OCI-LY7 (cell line): ENCODE data around the gene PAEP. TPM values are rescaled to one million over a fixed set of nuclear protein-coding genes. Genes with fewer than 3 reads are reported as not detected.
"Not testable (repeated sequence)": the region's sequence is repeated elsewhere in the genome, so short reads cannot be mapped to it uniquely, and the experiment has no call there.

Source experiments
- BruUV-seq: library from RNA; stranded (reverse); fragments of 400-500 nt; replicated peaks from 2 replicates; lab custom pipeline; 2021; lab: Mats Ljungman, UMichigan
- CTCF ChIA-PET: fragments of 300-600 bp; sonication (Branson Sonifier 250); formaldehyde crosslinking; loops from one replicate; lab custom pipeline; 2022; ENCODE audit warnings: antibody characterized with exemption; ENCODE audit not compliant: unreplicated experiment; lab: Charles Lee
- POLR2A ChIA-PET: fragments of 300-600 bp; sonication (Branson Sonifier 250); formaldehyde crosslinking; loops from one replicate; lab custom pipeline; 2022; ENCODE audit warnings: antibody characterized with exemption; lab: Charles Lee
- DNase-seq: peaks from one replicate; pipeline ENCODE4 v3.0.0-alpha.2; 2015; ENCODE audit warnings: low spot score
- H2AFZ ChIP-seq: fragments of 200-600 bp; sonication (generic), shearing (Covaris generic); 2 replicates; pipeline ENCODE4 v1.6.1; 2014; ENCODE audit warnings: mild to moderate bottlenecking, antibody characterized with exemption, low read length, moderate library complexity
- H3K27ac ChIP-seq: fragments of 200-600 bp; sonication (generic); 2 replicates; pipeline ENCODE4 v1.5.1; 2014; ENCODE audit warnings: mixed run types, low read depth, mild to moderate bottlenecking, moderate library complexity, low read length, inconsistent platforms; ENCODE audit not compliant: poor library complexity, severe bottlenecking
- H3K36me3 ChIP-seq: fragments of 200-600 bp; sonication (generic); 2 replicates; pipeline ENCODE4 v1.6.1; 2014; ENCODE audit warnings: mild to moderate bottlenecking, antibody characterized with exemption, low read length, moderate library complexity, mixed read lengths; ENCODE audit not compliant: insufficient read depth
- H3K4me1 ChIP-seq: fragments of 200-600 bp; sonication (generic); 2 replicates; pipeline ENCODE4 v1.5.1; 2014; ENCODE audit warnings: mild to moderate bottlenecking, low read length; ENCODE audit not compliant: insufficient read depth, poor library complexity, severe bottlenecking
- H3K4me2 ChIP-seq: fragments of 200-600 bp; sonication (generic); 2 replicates; pipeline ENCODE4 v1.6.1; 2014; ENCODE audit warnings: mild to moderate bottlenecking, low read length
- H3K4me3 ChIP-seq: fragments of 200-600 bp; sonication (generic); 2 replicates; pipeline ENCODE4 v1.5.1; 2014; ENCODE audit warnings: mild to moderate bottlenecking, low read depth, low read length; ENCODE audit not compliant: poor library complexity, severe bottlenecking
- H3K79me2 ChIP-seq: fragments of 200-600 bp; sonication (generic); 2 replicates; pipeline ENCODE4 v1.6.1; 2016; ENCODE audit warnings: low read depth, mild to moderate bottlenecking, low read length, moderate library complexity, mixed read lengths; ENCODE audit not compliant: insufficient read depth
- H3K9me2 ChIP-seq: fragments of 200-600 bp; sonication (generic); 2 replicates; pipeline ENCODE4 v1.6.1; 2016; ENCODE audit warnings: mild to moderate bottlenecking, low read length, mixed read lengths; ENCODE audit not compliant: insufficient read depth
- H3K9me3 ChIP-seq: fragments of 200-600 bp; sonication (generic); 2 replicates; pipeline ENCODE4 v1.6.1; 2014; ENCODE audit warnings: mild to moderate bottlenecking, mixed run types, low read length, mixed read lengths
- H4K20me1 ChIP-seq: fragments of 200-600 bp; sonication (generic); 2 replicates; pipeline ENCODE4 v1.6.1; 2014; ENCODE audit warnings: mild to moderate bottlenecking, antibody characterized with exemption, low read length, moderate library complexity, mixed read lengths; ENCODE audit not compliant: insufficient read depth
- EZH2phosphoT487 ChIP-seq: fragments of 200-600 bp; sonication (generic); IDR thresholded peaks from 2 replicates; pipeline ENCODE4 v1.6.1; 2018; ENCODE audit warnings: low read depth, borderline replicate concordance, mild to moderate bottlenecking, mixed run types, antibody characterized with exemption, low read length, moderate library complexity, mixed read lengths
- intact Hi-C: fragments of 100-400 bp; cut with micrococcal nuclease; formaldehyde crosslinking; loops from one replicate; pipeline ENCODE4 v1.10.0; 2022; ENCODE audit not compliant: unreplicated experiment
- total RNA-seq, 2 experiments: library from RNA; depleted of rRNA in 1 of 2; stranded (reverse); fragments of >200 nt in 1 of 2; shearing (Covaris generic) in 1 of 2; gene quantifications; 2 replicates each; pipeline ENCODE4 v1.2.3, GENCODE V29; 2014 to 2022
- TF ChIP-seq, protein P1 (sequence below): fragments of 200-600 bp; sonication (generic); conservative IDR thresholded peaks from 2 replicates; pipeline ENCODE4 v1.5.1; 2014; ENCODE audit warnings: mild to moderate bottlenecking, antibody characterized with exemption, low read length, moderate library complexity, mixed read lengths

Gene PAEP
- total RNA-seq, 2 experiments from 2014 or later: not detected

DNA sequence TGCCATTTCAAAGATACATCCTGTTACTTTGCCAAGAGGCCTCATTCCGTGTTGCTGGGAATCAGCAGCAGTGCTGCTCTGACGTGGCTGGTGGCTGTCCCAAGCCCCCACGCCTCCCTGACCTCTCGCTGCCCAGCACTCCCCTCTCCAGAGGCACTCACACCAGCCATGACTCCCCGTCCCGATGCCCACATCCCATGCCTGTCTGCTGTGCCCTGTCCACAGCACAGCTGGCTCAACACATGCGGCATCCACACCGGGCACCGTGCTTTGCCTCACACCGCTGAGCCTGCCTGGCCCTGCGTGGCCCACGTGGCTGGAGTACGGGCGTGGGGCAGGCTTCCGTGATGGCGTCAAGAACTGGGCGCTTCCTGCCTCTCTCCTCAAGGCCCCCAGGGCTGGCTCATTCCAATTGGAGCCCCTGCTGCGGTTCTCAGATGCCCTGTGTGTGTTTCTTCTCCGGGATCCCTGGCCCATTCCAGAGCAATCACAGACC, 48.2 kb upstream of the PAEP start:
- no peaks in the 10 kb centered on the region for H3K9me2 ChIP-seq
- H3K4me3 ChIP-seq: no peak overlapping the region
- BruUV-seq: no TSS peak
- no peaks in the 10 kb centered on the region for H3K4me1 ChIP-seq
- no peaks in the 10 kb centered on the region for H4K20me1 ChIP-seq
- H2AFZ ChIP-seq: no peak overlapping the region
- TF ChIP-seq EZH2phosphoT487: no peak
- TF ChIP-seq, protein P1, sequence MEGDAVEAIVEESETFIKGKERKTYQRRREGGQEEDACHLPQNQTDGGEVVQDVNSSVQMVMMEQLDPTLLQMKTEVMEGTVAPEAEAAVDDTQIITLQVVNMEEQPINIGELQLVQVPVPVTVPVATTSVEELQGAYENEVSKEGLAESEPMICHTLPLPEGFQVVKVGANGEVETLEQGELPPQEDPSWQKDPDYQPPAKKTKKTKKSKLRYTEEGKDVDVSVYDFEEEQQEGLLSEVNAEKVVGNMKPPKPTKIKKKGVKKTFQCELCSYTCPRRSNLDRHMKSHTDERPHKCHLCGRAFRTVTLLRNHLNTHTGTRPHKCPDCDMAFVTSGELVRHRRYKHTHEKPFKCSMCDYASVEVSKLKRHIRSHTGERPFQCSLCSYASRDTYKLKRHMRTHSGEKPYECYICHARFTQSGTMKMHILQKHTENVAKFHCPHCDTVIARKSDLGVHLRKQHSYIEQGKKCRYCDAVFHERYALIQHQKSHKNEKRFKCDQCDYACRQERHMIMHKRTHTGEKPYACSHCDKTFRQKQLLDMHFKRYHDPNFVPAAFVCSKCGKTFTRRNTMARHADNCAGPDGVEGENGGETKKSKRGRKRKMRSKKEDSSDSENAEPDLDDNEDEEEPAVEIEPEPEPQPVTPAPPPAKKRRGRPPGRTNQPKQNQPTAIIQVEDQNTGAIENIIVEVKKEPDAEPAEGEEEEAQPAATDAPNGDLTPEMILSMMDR: no peak
- H3K36me3 ChIP-seq: no peaks in the 10 kb centered on the region
- DNase-seq: no peak
- H3K4me2 ChIP-seq: no peak overlapping the region
- intact Hi-C loops: no loop called here
- no peaks in the 10 kb centered on the region for H3K9me3 ChIP-seq
- H3K27ac ChIP-seq: no peak overlapping the region
- ChIA-PET CTCF (no interaction called here), POLR2A (no interaction called here)
- H3K79me2 ChIP-seq: no peaks in the 10 kb centered on the region

DNA sequence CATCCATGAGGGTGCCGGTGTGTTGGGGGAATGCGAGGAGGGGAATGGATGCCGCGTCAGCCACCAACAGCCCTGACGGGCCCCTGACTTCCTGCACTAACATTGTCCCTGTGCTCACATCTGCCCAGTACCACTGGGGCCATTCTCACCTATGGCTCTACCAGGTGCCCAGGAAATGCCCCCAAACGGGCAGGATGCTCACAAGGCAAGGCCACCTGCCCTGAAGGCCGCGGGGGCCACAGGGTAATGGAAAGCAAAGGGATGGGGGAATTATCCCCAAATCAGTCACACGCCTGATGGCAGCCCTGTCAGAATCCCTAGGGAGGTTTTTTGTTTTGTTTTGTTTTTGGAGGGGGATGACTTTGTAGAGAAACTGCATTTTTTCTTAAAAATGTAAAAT, 47.6 kb upstream of the PAEP start:
- H3K9me3 ChIP-seq, H3K79me2 ChIP-seq, H4K20me1 ChIP-seq, H3K4me3 ChIP-seq, intact Hi-C loops, DNase-seq, BruUV-seq, H2AFZ ChIP-seq, H3K4me1 ChIP-seq, H3K4me2 ChIP-seq, H3K36me3 ChIP-seq, H3K27ac ChIP-seq, CTCF ChIA-PET, H3K9me2 ChIP-seq: not testable (repeated sequence)
- POLR2A ChIA-PET: interaction anchor here (0.6 kb wide), 1 partner anchor 1339 kb away, joined by 3 read pairs; no protein-coding TSS in a partner anchor

DNA sequence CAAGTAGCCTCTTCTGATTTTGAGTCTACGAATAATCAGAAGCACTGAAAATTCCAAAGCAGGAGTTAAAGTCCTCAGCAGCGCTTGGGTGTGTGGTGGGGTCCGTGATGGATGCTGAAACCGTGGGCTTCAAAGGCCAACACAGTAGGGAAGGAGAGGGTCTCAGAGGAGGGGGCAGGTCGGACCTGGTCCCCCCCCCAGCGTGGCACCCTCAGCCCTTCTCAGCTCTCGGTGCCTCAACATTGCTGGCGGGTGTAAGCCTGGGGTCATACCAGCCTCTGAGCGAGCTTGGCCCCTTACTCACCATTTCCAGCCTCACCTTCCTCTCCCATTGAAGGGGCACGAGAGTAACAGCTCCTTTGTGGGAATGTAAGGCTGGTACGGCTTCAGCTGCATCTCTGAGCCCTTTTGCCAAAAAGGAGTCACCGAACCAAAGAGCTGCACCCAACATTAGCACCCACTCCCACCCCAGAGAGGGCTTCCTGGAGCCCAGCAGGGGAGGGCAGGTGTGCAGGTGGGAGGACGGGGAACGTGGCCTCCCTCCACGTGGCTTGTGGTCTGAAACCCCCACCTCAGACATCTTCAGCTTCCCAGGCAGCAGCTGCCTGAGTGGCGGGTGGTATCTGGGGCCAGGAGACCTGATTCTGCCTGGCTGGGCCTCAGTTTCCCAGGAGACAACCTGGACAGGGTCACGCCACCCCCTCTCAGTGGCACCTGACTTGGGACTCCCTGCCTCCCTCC, 47.0 kb upstream of the PAEP start:
- no peak for TF ChIP-seq EZH2phosphoT487
- TF ChIP-seq, protein P1: no peak
- H2AFZ ChIP-seq: no peak overlapping the region
- H3K4me2 ChIP-seq: no peak overlapping the region
- no peaks in the 10 kb centered on the region for H3K9me3 ChIP-seq
- no TSS peak for BruUV-seq
- H3K36me3 ChIP-seq: no peaks in the 10 kb centered on the region
- no peak for DNase-seq
- H3K9me2 ChIP-seq: no peaks in the 10 kb centered on the region
- intact Hi-C loops: no loop called here
- POLR2A ChIA-PET: interaction anchor here (0.6 kb wide), 1 partner anchor 1340 kb away, joined by 3 read pairs; no protein-coding TSS in a partner anchor
- no peak overlapping the region for H3K4me3 ChIP-seq
- H4K20me1 ChIP-seq: no peaks in the 10 kb centered on the region
- CTCF ChIA-PET: no interaction called here
- no peaks in the 10 kb centered on the region for H3K79me2 ChIP-seq
- no peak overlapping the region for H3K27ac ChIP-seq
- H3K4me1 ChIP-seq: no peaks in the 10 kb centered on the region
